AG04449 (cell line): ENCODE data around the gene MED13L.
A peak's percentile ranks its signal among the peaks of the same experiment; 100 is the strongest.

Experiments used
- CTCF ChIA-PET: fragments of 350-600 bp; formaldehyde crosslinking; extraction: SDS; loops from one replicate; lab custom pipeline; 2021; ENCODE audit warnings: antibody characterized with exemption; lab: Yijun Ruan, JAX
- POLR2A ChIA-PET: fragments of 400-600, 350-600 bp; formaldehyde crosslinking; extraction: SDS; loops from one replicate; lab custom pipeline; 2020; ENCODE audit warnings: antibody characterized with exemption, inconsistent platforms; lab: Yijun Ruan, JAX
- DNase-seq: peaks from one replicate; pipeline ENCODE4 v3.0.0-alpha.2; 2010; ENCODE audit warnings: low read depth, low spot score
- H3K4me3 ChIP-seq: 2 replicates; pipeline ENCODE4 v1.5.1; 2011; ENCODE audit warnings: low read depth, mild to moderate bottlenecking, control low read depth, low read length
- TF ChIP-seq, protein P1 (sequence below): IDR thresholded peaks from one replicate; pipeline ENCODE4 v1.5.1; 2011; ENCODE audit warnings: mild to moderate bottlenecking, moderate library complexity, low read length, control low read depth, inconsistent platforms; ENCODE audit not compliant: insufficient read depth; ENCODE audit errors: missing control alignments

The MED13L gene

DNA sequence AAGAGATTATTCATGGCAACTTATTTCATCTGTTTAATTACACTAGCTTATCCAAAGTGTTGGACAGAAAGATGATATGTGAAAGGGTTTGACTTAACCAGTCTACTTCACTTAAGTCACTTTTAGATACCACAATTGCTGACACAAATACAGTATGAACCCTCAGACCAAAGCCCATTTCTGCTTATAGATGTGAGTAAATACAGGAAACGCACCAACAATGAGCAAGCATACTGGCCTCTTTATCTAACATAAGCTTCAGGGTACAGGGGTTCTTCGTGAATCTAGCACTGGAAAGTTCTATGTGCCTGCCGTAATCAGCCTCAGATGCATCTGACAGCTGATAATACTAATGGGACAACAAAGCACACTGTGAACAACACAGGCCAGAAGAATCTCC, 209.6 kb downstream of the MED13L start:
- ChIA-PET POLR2A (no interaction called here), CTCF (interaction anchor here (0.6 to 3.8 kb wide), 11 partner anchors 11 to 195 kb away, joined by 3 to 24 read pairs (median 4); no protein-coding TSS in a partner anchor)
- no peak for DNase-seq
- no peak overlapping the region for H3K4me3 ChIP-seq
- TF ChIP-seq, protein P1, sequence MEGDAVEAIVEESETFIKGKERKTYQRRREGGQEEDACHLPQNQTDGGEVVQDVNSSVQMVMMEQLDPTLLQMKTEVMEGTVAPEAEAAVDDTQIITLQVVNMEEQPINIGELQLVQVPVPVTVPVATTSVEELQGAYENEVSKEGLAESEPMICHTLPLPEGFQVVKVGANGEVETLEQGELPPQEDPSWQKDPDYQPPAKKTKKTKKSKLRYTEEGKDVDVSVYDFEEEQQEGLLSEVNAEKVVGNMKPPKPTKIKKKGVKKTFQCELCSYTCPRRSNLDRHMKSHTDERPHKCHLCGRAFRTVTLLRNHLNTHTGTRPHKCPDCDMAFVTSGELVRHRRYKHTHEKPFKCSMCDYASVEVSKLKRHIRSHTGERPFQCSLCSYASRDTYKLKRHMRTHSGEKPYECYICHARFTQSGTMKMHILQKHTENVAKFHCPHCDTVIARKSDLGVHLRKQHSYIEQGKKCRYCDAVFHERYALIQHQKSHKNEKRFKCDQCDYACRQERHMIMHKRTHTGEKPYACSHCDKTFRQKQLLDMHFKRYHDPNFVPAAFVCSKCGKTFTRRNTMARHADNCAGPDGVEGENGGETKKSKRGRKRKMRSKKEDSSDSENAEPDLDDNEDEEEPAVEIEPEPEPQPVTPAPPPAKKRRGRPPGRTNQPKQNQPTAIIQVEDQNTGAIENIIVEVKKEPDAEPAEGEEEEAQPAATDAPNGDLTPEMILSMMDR: no peak

DNA sequence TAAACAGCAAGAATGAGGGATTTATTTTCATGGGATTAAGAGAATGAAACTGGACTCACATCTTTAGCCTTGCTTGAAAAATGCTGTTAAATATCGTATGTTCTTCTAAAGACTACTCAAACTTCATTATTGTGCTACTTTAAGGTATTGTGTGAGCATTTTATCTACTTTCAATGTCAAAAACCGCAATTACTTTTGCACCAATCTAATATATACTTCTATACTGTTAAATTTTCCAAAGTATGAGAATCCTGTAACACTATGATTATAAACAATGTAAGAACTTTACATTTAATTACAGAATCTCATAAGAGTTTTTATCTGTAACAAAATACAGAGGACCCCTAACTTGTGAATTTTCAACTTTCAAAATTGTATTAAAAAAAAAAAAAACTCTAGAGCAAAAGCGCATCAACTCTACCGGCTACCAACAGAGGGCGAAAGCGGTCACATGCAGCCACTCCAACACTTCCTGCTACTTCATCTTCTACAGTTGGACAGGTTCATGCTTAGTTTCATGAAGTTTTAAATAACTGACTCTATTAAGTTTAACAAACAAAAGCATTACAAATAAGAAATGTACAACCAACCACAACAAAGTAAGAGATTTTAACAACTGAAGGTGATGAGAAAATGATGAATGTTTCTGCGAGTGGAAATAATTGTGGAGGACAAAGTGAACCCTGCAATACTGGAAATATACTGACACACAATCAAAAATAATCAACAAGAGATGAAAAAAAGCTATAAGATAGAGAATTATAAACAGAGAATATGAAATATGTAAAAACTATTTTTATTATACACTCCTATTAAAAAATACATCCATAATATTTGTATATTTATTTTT, 210.9 kb downstream of the MED13L start:
- POLR2A ChIA-PET: no interaction called here

DNA sequence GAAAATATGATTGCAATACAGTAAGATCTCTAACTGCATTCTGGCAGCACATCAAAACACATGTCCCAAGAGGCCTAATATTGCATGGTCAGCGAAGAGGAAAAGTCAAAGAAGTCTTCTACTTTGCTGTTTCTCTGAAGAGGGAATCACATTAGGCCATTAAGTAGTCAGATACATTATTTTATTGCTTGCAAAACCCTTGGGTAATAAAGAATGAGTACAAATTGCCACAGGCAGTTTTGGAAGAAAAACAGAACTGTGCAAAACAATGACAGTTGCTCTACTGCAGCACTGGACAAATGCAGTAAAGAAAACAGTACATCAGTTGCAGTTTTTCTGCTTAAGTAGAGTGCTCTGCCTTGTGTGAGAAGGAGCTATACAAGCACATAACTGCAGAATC, 211.9 kb downstream of the MED13L start:
- ChIA-PET POLR2A (no interaction called here), CTCF (interaction anchor here (3.8 kb wide), 1 partner anchor 9 kb away, joined by 24 read pairs; no protein-coding TSS in a partner anchor)
- TF ChIP-seq, protein P1: no peak
- no peak overlapping the region for H3K4me3 ChIP-seq
- no peak for DNase-seq

More for the DNA sequence above, 210.9 kb downstream of the MED13L start:
- DNase-seq: no peak
- CTCF ChIA-PET: interaction anchor here (0.6 to 3.8 kb wide), 8 partner anchors 10 to 590 kb away, joined by 3 to 24 read pairs (median 4); no protein-coding TSS in a partner anchor
- TF ChIP-seq, protein P1: peak; percentile 66
- H3K4me3 ChIP-seq: no peak overlapping the region

DNA sequence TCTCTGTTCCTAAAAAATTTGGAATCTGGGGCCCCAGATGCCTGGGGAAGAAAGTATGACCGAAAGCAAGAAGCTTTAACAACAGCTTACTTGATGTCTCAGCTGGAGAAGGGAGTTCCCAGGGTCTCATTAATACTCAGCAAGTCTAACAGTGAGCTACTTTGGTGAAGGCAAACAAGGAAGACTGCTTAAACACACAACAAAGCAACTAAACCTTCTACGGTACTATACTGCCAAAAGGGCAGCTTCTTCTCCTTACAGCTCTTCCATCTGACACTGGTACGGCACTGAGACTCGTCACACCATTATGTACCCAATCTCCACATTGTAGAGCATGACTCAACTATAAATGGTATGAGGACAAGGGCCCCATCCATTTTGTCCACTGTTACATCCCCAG, 213.0 kb downstream of the MED13L start:
- POLR2A ChIA-PET: no interaction called here
- no peak for DNase-seq
- no peak overlapping the region for H3K4me3 ChIP-seq

DNA sequence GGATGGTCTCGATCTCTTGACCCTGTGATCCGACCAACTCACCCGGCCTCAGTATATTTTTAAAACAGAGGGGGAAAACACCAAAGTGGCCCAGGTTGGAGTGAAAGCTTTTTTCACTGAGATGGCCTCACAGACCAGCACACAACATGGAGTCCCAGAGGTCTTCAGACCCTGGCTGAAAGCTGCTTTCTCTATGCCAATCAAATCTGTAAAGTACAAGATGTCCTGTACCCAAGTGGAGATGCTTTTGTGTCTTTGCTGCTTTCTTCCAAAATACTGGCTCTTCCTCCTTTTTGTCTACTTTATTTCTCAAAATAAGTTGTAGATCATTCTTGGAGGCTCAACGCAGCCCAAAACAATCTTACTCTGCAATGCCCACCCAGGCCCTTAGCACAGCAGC, 214.8 kb downstream of the MED13L start:
- ChIA-PET POLR2A (no interaction called here), CTCF (no interaction called here)
- DNase-seq: no peak
- TF ChIP-seq, protein P1: no peak
- H3K4me3 ChIP-seq: no peak overlapping the region

More for the DNA sequence above, 213.0 kb downstream of the MED13L start:
- TF ChIP-seq, protein P1: no peak
- CTCF ChIA-PET: no interaction called here

DNA sequence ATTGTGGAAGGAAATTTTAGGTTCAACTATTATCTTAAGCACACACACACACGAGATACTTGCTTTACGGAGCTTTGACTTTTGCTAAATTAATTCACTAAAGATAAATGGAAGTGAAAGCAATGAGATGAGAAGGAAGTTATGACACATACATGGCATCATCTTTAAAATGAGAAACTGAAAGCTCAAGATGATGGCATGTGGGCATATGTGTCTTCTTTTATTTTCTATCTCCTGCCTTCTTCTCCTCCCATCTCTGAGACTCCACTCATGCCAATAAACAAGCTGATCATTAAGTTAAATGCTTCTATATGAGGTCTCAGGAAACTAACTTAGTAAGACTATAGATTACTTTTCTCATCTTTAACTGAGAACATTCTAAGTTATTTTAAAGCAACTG, 216.7 kb downstream of the MED13L start:
- ChIA-PET CTCF (interaction anchor here (1.2 kb wide), 3 partner anchors 9 to 42 kb away, joined by 3 read pairs; no protein-coding TSS in a partner anchor), POLR2A (no interaction called here)
- TF ChIP-seq, protein P1: no peak
- DNase-seq: no peak
- no peak overlapping the region for H3K4me3 ChIP-seq
